ENCODE results near the gene F11R. TPM values are rescaled to one million over a fixed set of nuclear protein-coding genes. Genes with fewer than 3 reads are reported as not detected.
"Not testable (repeated sequence)": the region's sequence is repeated elsewhere in the genome, so short reads cannot be mapped to it uniquely, and the experiment has no call there.

Gene F11R
- 17.4 and 41.5 TPM in 2 replicates for total RNA-seq (2014; rRNA removed; shearing (Covaris generic); ENCODE audit: low replicate concordance)

GRCh38 chr1:161020509-161021164 lies at the start of gene F11R:
Gene F11R (minus strand): TSS chr1:161021152. CDS start chr1:161021073, 79 bp downstream.
- in situ Hi-C loops (cut with HindIII; ENCODE audit: low pct_unique_long_range_greater_than_20kb, low sequenced_read_pairs), result no loop called here
- no peak for DNase-seq (ENCODE audit: low read depth)

- in situ Hi-C loops (cut with HindIII; ENCODE audit: low pct_unique_long_range_greater_than_20kb, low sequenced_read_pairs), result no loop called here
Measured at GRCh38 chr1:161069731-161070270, 48.8 kb upstream of the F11R start, which contains the start of gene ARHGAP30. Gene ARHGAP30 (minus strand): TSS chr1:161069891. CDS start chr1:161069624, 267 bp downstream.

GRCh38 chr1:161069241-161069640 lies 48.3 kb upstream of the F11R start:
- in situ Hi-C loops (cut with HindIII; ENCODE audit: low pct_unique_long_range_greater_than_20kb, low sequenced_read_pairs), result no loop called here
- DNase-seq (ENCODE audit: low read depth), result no peak

More at GRCh38 chr1:161069731-161070270, 48.8 kb upstream of the F11R start, which contains the start of gene ARHGAP30:
- no peak for DNase-seq (ENCODE audit: low read depth)

GRCh38 chr1:161068306-161069234 lies 47.6 kb upstream of the F11R start:
- DNase-seq (ENCODE audit: low read depth), result no peak
- in situ Hi-C loops (cut with HindIII; ENCODE audit: low pct_unique_long_range_greater_than_20kb, low sequenced_read_pairs), result no loop called here

GRCh38 chr1:161066694-161067093 lies 45.7 kb upstream of the F11R start:
- in situ Hi-C loops (cut with HindIII; ENCODE audit: low pct_unique_long_range_greater_than_20kb, low sequenced_read_pairs), result no loop called here
- no peak for DNase-seq (ENCODE audit: low read depth)

- in situ Hi-C loops (cut with HindIII; ENCODE audit: low pct_unique_long_range_greater_than_20kb, low sequenced_read_pairs); DNase-seq (ENCODE audit: low read depth): not testable (repeated sequence)
Measured at GRCh38 chr1:161065681-161066080, 44.7 kb upstream of the F11R start.

- DNase-seq (ENCODE audit: low read depth); in situ Hi-C loops (cut with HindIII; ENCODE audit: low pct_unique_long_range_greater_than_20kb, low sequenced_read_pairs): not testable (repeated sequence)
Measured at GRCh38 chr1:161063936-161064335, 43.0 kb upstream of the F11R start.

GRCh38 chr1:161061419-161061818 lies 40.5 kb upstream of the F11R start:
- in situ Hi-C loops (cut with HindIII; ENCODE audit: low pct_unique_long_range_greater_than_20kb, low sequenced_read_pairs), result no loop called here
- DNase-seq (ENCODE audit: low read depth), result no peak

GRCh38 chr1:161059293-161059692 lies 38.3 kb upstream of the F11R start:
- in situ Hi-C loops (cut with HindIII; ENCODE audit: low pct_unique_long_range_greater_than_20kb, low sequenced_read_pairs), result no loop called here
- DNase-seq (ENCODE audit: low read depth), result no peak

GRCh38 chr1:161054805-161055204 lies 33.9 kb upstream of the F11R start:
- DNase-seq (ENCODE audit: low read depth), result no peak
- in situ Hi-C loops (cut with HindIII; ENCODE audit: low pct_unique_long_range_greater_than_20kb, low sequenced_read_pairs), result no loop called here

GRCh38 chr1:161054232-161054631 lies 33.3 kb upstream of the F11R start:
- DNase-seq (ENCODE audit: low read depth), result no peak
- in situ Hi-C loops (cut with HindIII; ENCODE audit: low pct_unique_long_range_greater_than_20kb, low sequenced_read_pairs), result no loop called here

GRCh38 chr1:161052899-161053298 lies 31.9 kb upstream of the F11R start:
- in situ Hi-C loops (cut with HindIII; ENCODE audit: low pct_unique_long_range_greater_than_20kb, low sequenced_read_pairs), result no loop called here
- DNase-seq (ENCODE audit: low read depth), result no peak

GRCh38 chr1:161051219-161051618 lies 30.3 kb upstream of the F11R start:
- no peak for DNase-seq (ENCODE audit: low read depth)
- in situ Hi-C loops (cut with HindIII; ENCODE audit: low pct_unique_long_range_greater_than_20kb, low sequenced_read_pairs), result no loop called here

- DNase-seq (ENCODE audit: low read depth), result no peak
- in situ Hi-C loops (cut with HindIII; ENCODE audit: low pct_unique_long_range_greater_than_20kb, low sequenced_read_pairs), result loop anchor here (10.0 kb wide), 1 partner anchor 46 kb away; the partner anchor contains the start of gene KLHDC9
Measured at GRCh38 chr1:161048949-161049722, 28.2 kb upstream of the F11R start.

- DNase-seq (ENCODE audit: low read depth), result no peak
- in situ Hi-C loops (cut with HindIII; ENCODE audit: low pct_unique_long_range_greater_than_20kb, low sequenced_read_pairs), result loop anchor here (10.0 kb wide), 1 partner anchor 47 kb away; the partner anchor contains the start of gene KLHDC9
Measured at GRCh38 chr1:161047436-161048420, 26.8 kb upstream of the F11R start.

- in situ Hi-C loops (cut with HindIII; ENCODE audit: low pct_unique_long_range_greater_than_20kb, low sequenced_read_pairs), result loop anchor here (10.0 kb wide), 1 partner anchor 48 kb away; the partner anchor contains the start of gene KLHDC9
- no peak for DNase-seq (ENCODE audit: low read depth)
Measured at GRCh38 chr1:161046605-161047228, 25.8 kb upstream of the F11R start.

All from Caki2 (cell line).